ENCODE data around the gene TMEM178B. TPM values are rescaled to one million over a fixed set of nuclear protein-coding genes. Genes with fewer than 3 reads are reported as not detected.

TMEM178B gene
- total and polyA plus RNA-seq, 2 donors (not counting 1 experiment from before 2014, with no cell fraction given): 0.28 to 0.96 TPM

- Histone ChIP-seq H3K36me3 (replicated peaks in 1 of 2; ENCODE audit: control extremely low read depth in 1 of 2, control insufficient read depth in 1 of 2, extremely low read depth in 1 of 2, insufficient read depth in 2 of 2, low read length in 1 of 2) (no peaks in the 10 kb centered on the region), H3K9me3 (ENCODE audit: control extremely low read depth in 1 of 3, control insufficient read depth in 2 of 3, insufficient read depth in 1 of 3, low read length in 2 of 3) (peaks cover 0 to 8% (median 0%) of the 10 kb centered on the region in 3 donors), H3K4me1 (ENCODE audit: control insufficient read depth in 2 of 2, insufficient read depth in 2 of 2, low read length in 2 of 2) (no peaks in the 10 kb centered on the region), H3K9ac (ENCODE audit: low read length) (no peak overlapping the region), H2AFZ (ENCODE audit: insufficient read depth, low read depth, low read length, poor library complexity, severe bottlenecking) (no peak overlapping the region), H3K79me2 (ENCODE audit: control insufficient read depth, insufficient read depth, low read length) (no peaks in the 10 kb centered on the region), H3K27me3 (replicated peaks in 1 of 4; ENCODE audit: control extremely low read depth in 1 of 4, control insufficient read depth in 3 of 4, insufficient read depth in 4 of 4, low read length in 3 of 4) (peaks cover 0 to 4% (median 2%) of the 10 kb centered on the region in 4 experiments), H3K4me3 (ENCODE audit: control extremely low read depth in 1 of 5, extremely low read depth in 1 of 5, insufficient read depth in 1 of 5, low read depth in 2 of 5, low read length in 4 of 5) (no peak overlapping the region), H3K4me2 (replicated peaks; ENCODE audit: low read depth, low read length, poor library complexity, severe bottlenecking) (no peak overlapping the region), H3K27ac (ENCODE audit: low read length in 2 of 2) (no peak overlapping the region), H4K20me1 (ENCODE audit: control insufficient read depth, insufficient read depth, low read length, poor library complexity, severe bottlenecking) (no peaks in the 10 kb centered on the region)
- ChIA-PET POLR2A (no interaction called here), CTCF (no interaction called here)
- H3K27ac Mint-ChIP-seq: no peak overlapping the region
- H3K9me3 Mint-ChIP-seq (ENCODE audit: insufficient read depth): no peaks in the 10 kb centered on the region
- DNase-seq: no peak
- no peaks in the 10 kb centered on the region for H3K4me1 Mint-ChIP-seq
- no peak overlapping the region for H3K4me3 Mint-ChIP-seq
- intact Hi-C loops (cut with micrococcal nuclease): no loop called here
- TF ChIP-seq EZH2 (IDR thresholded peaks at IDR 0.05; ENCODE audit: borderline replicate concordance, insufficient read depth, low read depth, low read length, poor library complexity, severe bottlenecking) (no peak), CTCF (IDR thresholded peaks at IDR 0.05) (no peak)
- no peak for ATAC-seq (ENCODE audit: low read depth)
- 77% methylated on average over 4 of the region's 4 CpGs for WGBS (ENCODE audit: insufficient coverage)
- H3K27me3 Mint-ChIP-seq: no peaks in the 10 kb centered on the region
These were observed 73.6 kb downstream of the TMEM178B start for GRCh38 chr7:141147482-141147881.

GRCh38 chr7:141150465-141150864 is 76.6 kb downstream of the TMEM178B start:
- H3K27me3 ChIP-seq (replicated peaks in 1 of 4; ENCODE audit: control extremely low read depth in 1 of 4, control insufficient read depth in 3 of 4, insufficient read depth in 4 of 4, low read length in 3 of 4): peaks cover 0 to 4% (median 0%) of the 10 kb centered on the region in 4 experiments
- Mint-ChIP-seq H3K9me3 (ENCODE audit: insufficient read depth) (no peaks in the 10 kb centered on the region), H3K27me3 (no peaks in the 10 kb centered on the region), H3K27ac (no peak overlapping the region), H3K4me3 (no peak overlapping the region), H3K4me1 (no peaks in the 10 kb centered on the region)
- intact Hi-C loops (cut with micrococcal nuclease): no loop called here
- no peak overlapping the region for H3K4me2 ChIP-seq (replicated peaks; ENCODE audit: low read depth, low read length, poor library complexity, severe bottlenecking)
- no peaks in the 10 kb centered on the region for H4K20me1 ChIP-seq (ENCODE audit: control insufficient read depth, insufficient read depth, low read length, poor library complexity, severe bottlenecking)
- H3K9ac ChIP-seq (ENCODE audit: low read length): no peak overlapping the region
- ATAC-seq (ENCODE audit: low read depth) (no peak), DNase-seq (no peak)
- ChIA-PET CTCF (no interaction called here), POLR2A (no interaction called here)
- H3K4me1 ChIP-seq (ENCODE audit: control insufficient read depth in 2 of 2, insufficient read depth in 2 of 2, low read length in 2 of 2): no peaks in the 10 kb centered on the region
- no peaks in the 10 kb centered on the region for H3K36me3 ChIP-seq (replicated peaks in 1 of 2; ENCODE audit: control extremely low read depth in 1 of 2, control insufficient read depth in 1 of 2, extremely low read depth in 1 of 2, insufficient read depth in 2 of 2, low read length in 1 of 2)
- WGBS (ENCODE audit: insufficient coverage): 76% methylated on average over 2 of the region's 2 CpGs
- H3K27ac ChIP-seq (ENCODE audit: low read length in 2 of 2): no peak overlapping the region
- TF ChIP-seq EZH2 (IDR thresholded peaks at IDR 0.05; ENCODE audit: borderline replicate concordance, insufficient read depth, low read depth, low read length, poor library complexity, severe bottlenecking): no peak
- no peak for TF ChIP-seq CTCF (IDR thresholded peaks at IDR 0.05)
- H3K79me2 ChIP-seq (ENCODE audit: control insufficient read depth, insufficient read depth, low read length): no peaks in the 10 kb centered on the region
- peaks cover 0 to 2% (median 0%) of the 10 kb centered on the region in 3 donors for H3K9me3 ChIP-seq (ENCODE audit: control extremely low read depth in 1 of 3, control insufficient read depth in 2 of 3, insufficient read depth in 1 of 3, low read length in 2 of 3)
- H3K4me3 ChIP-seq (ENCODE audit: control extremely low read depth in 1 of 5, extremely low read depth in 1 of 5, insufficient read depth in 1 of 5, low read depth in 2 of 5, low read length in 4 of 5): no peak overlapping the region
- H2AFZ ChIP-seq (ENCODE audit: insufficient read depth, low read depth, low read length, poor library complexity, severe bottlenecking): no peak overlapping the region

Data from B cell (primary cell).